Trophoblast cell (in vitro differentiated cells and primary cell): ENCODE results near the gene NANS.

Experiments
- DNase-seq, 2 donors: peaks; one replicate each; pipeline ENCODE4 v3.0.0-alpha.2; 2016
- H2AFZ ChIP-seq: 2 replicates; pipeline ENCODE4 v1.6.1; 2013; ENCODE audit warnings: low read length, moderate library complexity, mild to moderate bottlenecking; ENCODE audit not compliant: insufficient read depth, poor library complexity
- H2AK5ac ChIP-seq: 2 replicates; pipeline ENCODE4 v1.6.1; 2013; ENCODE audit warnings: mild to moderate bottlenecking, low read length
- H2BK120ac ChIP-seq: 2 replicates; pipeline ENCODE4 v1.6.1; 2013; ENCODE audit warnings: low read length, mild to moderate bottlenecking, moderate library complexity; ENCODE audit not compliant: insufficient read depth, poor library complexity
- H2BK12ac ChIP-seq: 2 replicates; pipeline ENCODE4 v1.6.1; 2013; ENCODE audit warnings: mild to moderate bottlenecking, low read length, moderate library complexity
- H2BK5ac ChIP-seq: 2 replicates; pipeline ENCODE4 v1.6.1; 2013; ENCODE audit warnings: low read length, low read depth, moderate library complexity, mild to moderate bottlenecking; ENCODE audit not compliant: poor library complexity
- H3K14ac ChIP-seq: 2 replicates; pipeline ENCODE4 v1.6.1; 2013; ENCODE audit warnings: mild to moderate bottlenecking, low read length
- H3K18ac ChIP-seq: 2 replicates; pipeline ENCODE4 v1.6.1; 2013; ENCODE audit warnings: mild to moderate bottlenecking, low read length
- H3K23ac ChIP-seq: 2 replicates; pipeline ENCODE4 v1.6.1; 2013; ENCODE audit warnings: low read length
- H3K27ac ChIP-seq: 2 replicates; pipeline ENCODE4 v1.5.1; 2013; ENCODE audit warnings: low read depth, mild to moderate bottlenecking, inconsistent platforms, low read length, moderate library complexity
- H3K27me3 ChIP-seq: 2 replicates; pipeline ENCODE4 v1.6.1; 2013; ENCODE audit warnings: inconsistent platforms, mild to moderate bottlenecking, low read length, moderate library complexity; ENCODE audit not compliant: insufficient read depth
- H3K36me3 ChIP-seq, 2 experiments: 1 replicate in 1 of 2; 2 replicates in 1 of 2; pipeline ENCODE4 v1.6.1; 2013; ENCODE audit warnings: low read length in 2 of 2, mild to moderate bottlenecking in 2 of 2, moderate library complexity in 1 of 2; ENCODE audit not compliant: insufficient read depth in 2 of 2, control insufficient read depth in 1 of 2
- H3K4ac ChIP-seq: 2 replicates; pipeline ENCODE4 v1.6.1; 2013; ENCODE audit warnings: low read depth, mild to moderate bottlenecking, low read length, moderate library complexity
- H3K4me1 ChIP-seq, 2 experiments: 1 replicate in 1 of 2; 2 replicates in 1 of 2; pipeline ENCODE4 v1.6.1; 2013; ENCODE audit warnings: low read length in 2 of 2, mild to moderate bottlenecking in 2 of 2, moderate library complexity in 1 of 2; ENCODE audit not compliant: insufficient read depth in 2 of 2, control insufficient read depth in 1 of 2
- H3K4me2 ChIP-seq: 2 replicates; pipeline ENCODE4 v1.6.1; 2013; ENCODE audit warnings: inconsistent platforms, mild to moderate bottlenecking, low read length, moderate library complexity
- H3K4me3 ChIP-seq: 2 replicates; pipeline ENCODE4 v1.5.1; 2013; ENCODE audit warnings: mild to moderate bottlenecking, low read depth, low read length, inconsistent platforms
- H3K79me1 ChIP-seq: one replicate; pipeline ENCODE4 v1.6.1; 2013; ENCODE audit warnings: low read length
- H3K79me2 ChIP-seq: 2 replicates; pipeline ENCODE4 v1.6.1; 2013; ENCODE audit warnings: low read length, mild to moderate bottlenecking; ENCODE audit not compliant: control insufficient read depth, insufficient read depth, poor library complexity
- H3K9ac ChIP-seq: 2 replicates; pipeline ENCODE4 v1.6.1; 2013; ENCODE audit warnings: mild to moderate bottlenecking, low read length
- H3K9me3 ChIP-seq: 2 replicates; pipeline ENCODE4 v1.6.1; 2013; ENCODE audit warnings: low read depth, mild to moderate bottlenecking, control low read depth, inconsistent platforms, low read length; ENCODE audit not compliant: insufficient read depth
- H4K12ac ChIP-seq: 2 replicates; pipeline ENCODE4 v1.6.1; 2013; ENCODE audit warnings: low read depth, mild to moderate bottlenecking, low read length, moderate library complexity
- H4K8ac ChIP-seq: 2 replicates; pipeline ENCODE4 v1.6.1; 2013; ENCODE audit warnings: low read depth, mild to moderate bottlenecking, low read length, moderate library complexity
- H4K91ac ChIP-seq: one replicate; pipeline ENCODE4 v1.6.1; 2013; ENCODE audit warnings: low read depth, mild to moderate bottlenecking, low read length, moderate library complexity
- WGBS: extraction: QIAGEN DNeasy Blood & Tissue Kit; methylation state at CpG from one replicate; pipeline ENCODE4 v1.1.7; 2013; ENCODE audit warnings: missing lambda C conversion rate; ENCODE audit not compliant: insufficient read length, insufficient coverage; ENCODE audit errors: extremely low coverage; 5-methylcytosine and 5-hydroxymethylcytosine counted together

NANS gene

DNA sequence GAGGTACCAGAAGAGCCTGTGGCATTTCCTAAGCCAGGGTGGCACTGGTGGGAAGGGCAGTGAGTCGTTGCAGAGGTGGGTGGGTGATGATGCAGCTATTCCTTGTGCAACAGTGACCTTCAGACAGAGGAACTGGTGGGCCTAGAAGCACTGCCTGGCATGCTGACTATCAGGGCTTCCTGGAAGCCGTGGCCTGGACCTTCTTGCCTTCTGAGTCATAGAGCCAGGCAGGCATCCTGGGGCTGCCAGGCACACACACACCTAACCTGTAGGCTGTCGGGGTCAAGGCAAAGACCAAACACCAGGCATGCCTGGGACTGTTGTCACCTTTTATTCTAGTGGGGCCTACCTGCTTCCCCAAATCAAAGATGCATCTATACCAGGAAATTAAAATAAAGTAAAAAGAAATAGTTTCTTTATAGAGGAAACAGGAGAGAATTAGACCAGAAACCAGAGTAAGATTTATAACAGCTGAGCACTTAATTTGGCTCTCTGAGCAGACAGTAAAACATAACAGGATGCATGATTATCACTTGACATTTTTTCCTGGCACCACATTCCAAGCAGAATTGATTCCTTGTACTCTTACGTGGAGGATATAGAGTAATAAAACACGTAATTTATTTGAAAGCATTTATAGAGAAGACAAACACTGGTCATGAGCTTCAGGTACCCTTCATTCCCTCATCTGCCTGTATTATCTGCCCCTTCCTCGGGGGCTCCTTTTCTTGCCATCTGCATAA is 25.1 kb downstream of the NANS start:
- no peak overlapping the region for H3K27ac ChIP-seq
- H3K4ac ChIP-seq, result no peak overlapping the region
- no peak overlapping the region for H3K14ac ChIP-seq
- H3K4me3 ChIP-seq, result no peak overlapping the region
- H2BK5ac ChIP-seq, result no peak overlapping the region
- no peaks in the 10 kb centered on the region for H3K79me2 ChIP-seq
- no peak overlapping the region for H4K91ac ChIP-seq
- no CpG with 5 or more reads among the region's 6 CpGs for WGBS
- H4K8ac ChIP-seq, result no peak overlapping the region
- H2AFZ ChIP-seq, result no peak overlapping the region
- no peak overlapping the region for H2AK5ac ChIP-seq
- H3K27me3 ChIP-seq, result no peaks in the 10 kb centered on the region
- peaks cover 9 to 16% of the 10 kb centered on the region in 2 experiments for H3K4me1 ChIP-seq
- no peak overlapping the region for H4K12ac ChIP-seq
- no peak overlapping the region for H2BK120ac ChIP-seq
- no peaks in the 10 kb centered on the region for H3K9me3 ChIP-seq
- H3K79me1 ChIP-seq, result peaks cover 2% of the 10 kb centered on the region
- no peak overlapping the region for H3K23ac ChIP-seq
- H2BK12ac ChIP-seq, result no peak overlapping the region
- peaks cover 16 to 35% of the 10 kb centered on the region in 2 experiments for H3K36me3 ChIP-seq
- no peak overlapping the region for H3K18ac ChIP-seq
- peak; percentile 94 for DNase-seq
- H3K9ac ChIP-seq, result no peak overlapping the region
- H3K4me2 ChIP-seq, result no peak overlapping the region

DNA sequence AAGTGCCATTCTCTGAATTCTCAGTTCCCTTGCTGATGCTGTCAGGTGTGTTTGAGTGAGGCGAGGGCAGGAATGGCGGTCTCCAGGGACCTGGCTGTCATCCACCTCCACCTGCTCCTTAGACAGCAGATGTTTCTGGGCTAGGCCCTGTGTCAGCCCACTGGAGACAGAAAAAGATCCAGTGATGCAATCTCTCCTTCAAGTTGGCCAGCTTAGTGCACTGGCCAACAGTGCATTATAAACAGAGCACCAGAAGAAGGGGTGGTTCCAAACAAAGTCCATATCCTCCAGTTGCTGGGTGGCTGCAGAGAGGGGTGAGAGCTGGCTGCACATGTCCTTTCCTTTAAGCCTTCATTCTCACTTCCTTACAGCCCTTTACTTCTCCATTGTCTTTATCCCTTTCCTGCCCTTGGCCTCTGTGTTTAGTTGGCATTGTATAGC is 26.5 kb downstream of the NANS start:
- H3K23ac ChIP-seq, result no peak overlapping the region
- no peak overlapping the region for H3K9ac ChIP-seq
- peaks cover 8% of the 10 kb centered on the region for H3K79me1 ChIP-seq
- peaks cover 3% of the 10 kb centered on the region for H3K9me3 ChIP-seq
- no peak overlapping the region for H3K4me3 ChIP-seq
- WGBS, result no CpG with 5 or more reads among the region's 2 CpGs
- H3K4ac ChIP-seq, result no peak overlapping the region
- no peak overlapping the region for H2BK120ac ChIP-seq
- peaks cover 16 to 23% of the 10 kb centered on the region in 2 experiments for H3K4me1 ChIP-seq
- H3K36me3 ChIP-seq, result peaks cover 9 to 32% of the 10 kb centered on the region in 2 experiments
- H3K18ac ChIP-seq, result no peak overlapping the region
- H2AFZ ChIP-seq, result no peak overlapping the region
- H4K8ac ChIP-seq, result no peak overlapping the region
- H2BK5ac ChIP-seq, result no peak overlapping the region
- no peaks in the 10 kb centered on the region for H3K27me3 ChIP-seq
- H4K12ac ChIP-seq, result no peak overlapping the region
- H2AK5ac ChIP-seq, result no peak overlapping the region
- peak; percentile 62 to 83 for DNase-seq
- H3K27ac ChIP-seq, result no peak overlapping the region
- H3K79me2 ChIP-seq, result no peaks in the 10 kb centered on the region
- H3K4me2 ChIP-seq, result no peak overlapping the region
- no peak overlapping the region for H3K14ac ChIP-seq
- H4K91ac ChIP-seq, result no peak overlapping the region
- no peak overlapping the region for H2BK12ac ChIP-seq

DNA sequence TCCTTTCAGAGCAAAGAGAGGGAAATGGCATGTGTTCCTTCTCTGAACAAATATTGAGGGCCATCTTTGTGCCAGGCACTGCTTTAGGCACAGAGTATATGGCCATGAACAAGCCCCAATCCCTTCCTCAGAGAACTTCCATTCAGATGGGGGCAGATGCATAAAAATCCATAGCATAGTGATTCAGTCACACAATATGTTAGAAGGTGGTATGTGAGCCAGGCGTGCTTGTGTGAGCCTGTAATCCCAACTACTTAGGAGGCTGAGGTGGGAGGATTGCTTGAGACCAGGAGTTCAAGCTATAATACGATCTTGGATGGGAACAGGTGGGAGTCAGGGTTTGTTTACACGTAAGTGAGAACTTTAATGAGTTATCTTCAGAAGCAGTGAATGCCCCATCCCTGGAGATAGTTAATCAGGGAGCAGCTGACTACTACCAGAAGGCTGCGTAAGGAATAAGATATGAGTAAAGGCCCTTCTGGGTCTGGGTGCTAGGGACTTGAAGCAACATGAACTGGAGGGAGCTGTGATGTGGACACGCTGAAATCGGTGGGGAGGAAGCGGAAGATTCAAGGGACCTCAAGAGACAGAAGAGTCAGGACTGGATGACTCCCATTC is 27.1 kb downstream of the NANS start:
- no peaks in the 10 kb centered on the region for H3K27me3 ChIP-seq
- no CpG with 5 or more reads among the region's 7 CpGs for WGBS
- DNase-seq, result peak; percentile 72 to 84

DNA sequence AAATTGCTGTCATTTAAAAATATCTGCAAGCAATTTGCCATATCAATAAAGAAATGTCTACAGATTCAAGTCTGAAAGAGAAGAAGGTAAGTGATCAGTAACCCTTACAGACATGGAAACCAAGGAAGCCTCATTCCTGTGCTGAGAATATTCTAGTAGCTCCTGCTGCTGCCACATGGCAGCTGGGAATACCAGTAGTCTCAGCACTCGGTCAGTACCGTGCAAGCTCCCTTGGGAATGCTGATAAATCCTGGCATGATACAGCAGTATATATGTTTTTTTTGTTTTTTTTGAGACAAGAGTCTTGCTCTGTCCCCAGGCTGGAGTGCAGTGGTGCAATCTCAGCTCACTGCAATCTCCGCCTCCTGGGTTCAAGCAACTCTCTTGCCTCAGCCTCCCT is 27.9 kb downstream of the NANS start:
- H2BK120ac ChIP-seq, result no peak overlapping the region
- no peaks in the 10 kb centered on the region for H3K79me2 ChIP-seq
- no peak overlapping the region for H3K4ac ChIP-seq
- H4K12ac ChIP-seq, result no peak overlapping the region
- H3K27ac ChIP-seq, result no peak overlapping the region
- no peak overlapping the region for H4K8ac ChIP-seq
- no peaks in the 10 kb centered on the region for H3K27me3 ChIP-seq
- peaks cover 8% of the 10 kb centered on the region for H3K79me1 ChIP-seq
- no peak overlapping the region for H2BK5ac ChIP-seq
- no peak overlapping the region for H3K4me2 ChIP-seq
- no peak for DNase-seq
- H2BK12ac ChIP-seq, result no peak overlapping the region
- no peak overlapping the region for H3K18ac ChIP-seq
- no CpG with 5 or more reads among the region's 3 CpGs for WGBS
- H2AK5ac ChIP-seq, result no peak overlapping the region
- no peak overlapping the region for H3K14ac ChIP-seq
- H2AFZ ChIP-seq, result no peak overlapping the region
- H3K9ac ChIP-seq, result no peak overlapping the region
- no peak overlapping the region for H3K23ac ChIP-seq
- H3K4me1 ChIP-seq, result peaks cover 16 to 23% of the 10 kb centered on the region in 2 experiments
- H3K9me3 ChIP-seq, result peaks cover 3% of the 10 kb centered on the region
- H3K36me3 ChIP-seq, result peaks cover 8 to 29% of the 10 kb centered on the region in 2 experiments
- no peak overlapping the region for H3K4me3 ChIP-seq
- H4K91ac ChIP-seq, result no peak overlapping the region

More for the DNA sequence above, 27.1 kb downstream of the NANS start:
- no peak overlapping the region for H3K4me2 ChIP-seq
- H3K36me3 ChIP-seq, result peaks cover 8 to 31% of the 10 kb centered on the region in 2 experiments
- no peak overlapping the region for H4K8ac ChIP-seq
- no peak overlapping the region for H3K4me3 ChIP-seq
- H2AK5ac ChIP-seq, result no peak overlapping the region
- no peak overlapping the region for H3K27ac ChIP-seq
- no peak overlapping the region for H2BK12ac ChIP-seq
- H4K12ac ChIP-seq, result no peak overlapping the region
- H3K79me2 ChIP-seq, result no peaks in the 10 kb centered on the region
- peaks cover 16 to 23% of the 10 kb centered on the region in 2 experiments for H3K4me1 ChIP-seq
- H4K91ac ChIP-seq, result no peak overlapping the region
- H2BK5ac ChIP-seq, result no peak overlapping the region
- no peak overlapping the region for H2AFZ ChIP-seq
- H3K4ac ChIP-seq, result no peak overlapping the region
- no peak overlapping the region for H3K14ac ChIP-seq
- no peak overlapping the region for H3K9ac ChIP-seq
- no peak overlapping the region for H3K23ac ChIP-seq
- H3K79me1 ChIP-seq, result peaks cover 8% of the 10 kb centered on the region
- no peak overlapping the region for H2BK120ac ChIP-seq
- no peak overlapping the region for H3K18ac ChIP-seq
- H3K9me3 ChIP-seq, result peaks cover 3% of the 10 kb centered on the region
